ENCODE measurements around the gene GOLT1A.

DNA sequence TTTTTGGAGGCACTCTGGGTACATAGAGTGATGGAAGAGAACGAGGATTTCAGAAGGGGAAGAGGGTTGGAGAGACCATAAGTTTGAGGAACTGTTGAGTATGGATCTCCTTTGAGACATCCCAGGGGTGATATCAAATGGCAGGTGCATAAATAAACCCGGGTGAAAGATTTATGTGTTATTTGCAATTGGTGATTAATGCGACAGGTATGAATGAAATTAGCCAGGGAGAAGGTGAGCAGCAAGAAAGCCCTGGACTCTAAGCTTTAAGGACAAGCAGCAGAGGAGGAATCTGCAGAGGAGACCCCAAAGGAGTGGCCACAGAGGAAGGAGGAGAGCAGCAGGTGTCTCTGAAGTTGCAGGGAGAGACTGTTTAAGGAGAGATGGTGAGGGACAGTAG is 38.8 kb downstream of the GOLT1A start:
- TF ChIP-seq, protein P1, sequence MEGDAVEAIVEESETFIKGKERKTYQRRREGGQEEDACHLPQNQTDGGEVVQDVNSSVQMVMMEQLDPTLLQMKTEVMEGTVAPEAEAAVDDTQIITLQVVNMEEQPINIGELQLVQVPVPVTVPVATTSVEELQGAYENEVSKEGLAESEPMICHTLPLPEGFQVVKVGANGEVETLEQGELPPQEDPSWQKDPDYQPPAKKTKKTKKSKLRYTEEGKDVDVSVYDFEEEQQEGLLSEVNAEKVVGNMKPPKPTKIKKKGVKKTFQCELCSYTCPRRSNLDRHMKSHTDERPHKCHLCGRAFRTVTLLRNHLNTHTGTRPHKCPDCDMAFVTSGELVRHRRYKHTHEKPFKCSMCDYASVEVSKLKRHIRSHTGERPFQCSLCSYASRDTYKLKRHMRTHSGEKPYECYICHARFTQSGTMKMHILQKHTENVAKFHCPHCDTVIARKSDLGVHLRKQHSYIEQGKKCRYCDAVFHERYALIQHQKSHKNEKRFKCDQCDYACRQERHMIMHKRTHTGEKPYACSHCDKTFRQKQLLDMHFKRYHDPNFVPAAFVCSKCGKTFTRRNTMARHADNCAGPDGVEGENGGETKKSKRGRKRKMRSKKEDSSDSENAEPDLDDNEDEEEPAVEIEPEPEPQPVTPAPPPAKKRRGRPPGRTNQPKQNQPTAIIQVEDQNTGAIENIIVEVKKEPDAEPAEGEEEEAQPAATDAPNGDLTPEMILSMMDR (IDR thresholded peaks at IDR 0.05; ENCODE audit: control extremely low read depth in 1 of 3, insufficient read depth in 1 of 3, low read depth in 1 of 3, low read length in 3 of 3), result no peak
- TF ChIP-seq GABPA (IDR thresholded peaks at IDR 0.05; ENCODE audit: borderline replicate concordance, insufficient read depth, low read length), result no peak
